ENCODE results near the gene MYCBP.

MYCBP gene

DNA sequence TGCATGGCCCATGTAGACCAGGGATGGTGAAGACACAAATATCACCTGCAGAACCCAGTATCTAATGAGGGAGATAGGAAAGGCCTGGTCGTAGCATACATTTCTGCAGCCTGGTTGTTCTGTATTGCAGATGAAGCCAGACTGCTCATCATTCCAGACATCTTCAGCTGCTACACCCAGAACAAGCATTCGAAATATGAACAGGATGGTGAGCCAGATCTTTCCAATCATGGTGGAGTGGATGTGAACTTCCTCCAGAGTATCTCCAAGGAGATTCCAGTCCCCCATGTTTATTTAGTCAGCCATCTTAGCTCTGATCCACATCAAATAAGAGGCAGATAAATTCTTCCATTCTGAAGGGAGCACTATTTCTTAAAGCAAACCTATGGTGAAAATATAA, 2.7 kb upstream of the MYCBP start:
- Histone ChIP-seq H3K9me3 (ENCODE audit: control insufficient read depth, insufficient read depth, low read depth, low read length) (no peaks in the 10 kb centered on the region), H3K36me3 (ENCODE audit: control insufficient read depth in 2 of 2, insufficient read depth in 1 of 2, low read length in 2 of 2) (peaks cover 0 to 3% of the 10 kb centered on the region in 2 experiments; a peak in 2 of 3 replicates), H3K4me1 (ENCODE audit: control insufficient read depth, insufficient read depth, low read length) (peaks cover 4% of the 10 kb centered on the region; the same call in 1 of the 2 replicates), H3K27ac (ENCODE audit: extremely low read depth, low read depth, low read length) (no peak overlapping the region), H3K4me3 (ENCODE audit: low read depth, low read length) (no peak overlapping the region)
- no peak for TF ChIP-seq ZNF157 (tag by site-specific recombination; IDR thresholded peaks at IDR 0.05)
- TF ChIP-seq, protein P1, sequence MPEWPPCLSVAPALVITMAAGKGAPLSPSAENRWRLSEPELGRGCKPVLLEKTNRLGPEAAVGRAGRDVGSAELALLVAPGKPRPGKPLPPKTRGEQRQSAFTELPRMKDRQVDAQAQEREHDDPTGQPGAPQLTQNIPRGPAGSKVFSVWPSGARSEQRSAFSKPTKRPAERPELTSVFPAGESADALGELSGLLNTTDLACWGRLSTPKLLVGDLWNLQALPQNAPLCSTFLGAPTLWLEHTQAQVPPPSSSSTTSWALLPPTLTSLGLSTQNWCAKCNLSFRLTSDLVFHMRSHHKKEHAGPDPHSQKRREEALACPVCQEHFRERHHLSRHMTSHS (tag by site-specific recombination; IDR thresholded peaks at IDR 0.05): no peak
- TF ChIP-seq, protein P2, sequence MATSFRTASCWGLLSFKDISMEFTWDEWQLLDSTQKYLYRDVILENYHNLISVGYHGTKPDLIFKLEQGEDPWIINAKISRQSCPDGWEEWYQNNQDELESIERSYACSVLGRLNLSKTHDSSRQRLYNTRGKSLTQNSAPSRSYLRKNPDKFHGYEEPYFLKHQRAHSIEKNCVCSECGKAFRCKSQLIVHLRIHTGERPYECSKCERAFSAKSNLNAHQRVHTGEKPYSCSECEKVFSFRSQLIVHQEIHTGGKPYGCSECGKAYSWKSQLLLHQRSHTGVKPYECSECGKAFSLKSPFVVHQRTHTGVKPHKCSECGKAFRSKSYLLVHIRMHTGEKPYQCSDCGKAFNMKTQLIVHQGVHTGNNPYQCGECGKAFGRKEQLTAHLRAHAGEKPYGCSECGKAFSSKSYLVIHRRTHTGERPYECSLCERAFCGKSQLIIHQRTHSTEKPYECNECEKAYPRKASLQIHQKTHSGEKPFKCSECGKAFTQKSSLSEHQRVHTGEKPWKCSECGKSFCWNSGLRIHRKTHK (tag by site-specific recombination; IDR thresholded peaks at IDR 0.05): no peak
- no peak for TF ChIP-seq ZNF629 (tag by site-specific recombination; IDR thresholded peaks at IDR 0.05)
- TF ChIP-seq ZNF514 (tag by site-specific recombination; IDR thresholded peaks at IDR 0.05): no peak
- TF ChIP-seq ZNF416 (tag by site-specific recombination; IDR thresholded peaks at IDR 0.05): no peak
- no peak for TF ChIP-seq ZNF423 (tag by site-specific recombination; IDR thresholded peaks at IDR 0.05)
- TF ChIP-seq ZNF138 (tag by site-specific recombination; IDR thresholded peaks at IDR 0.05; ENCODE audit: borderline replicate concordance): no peak
- POLR2A ChIA-PET: interaction anchor here (0.7 kb wide), 1 partner anchor 14 kb away, joined by 3 read pairs; no protein-coding TSS in a partner anchor
- CTCF ChIA-PET: interaction anchor here (0.6 kb wide), 1 partner anchor 219 kb away, joined by 5 read pairs; no protein-coding TSS in a partner anchor

DNA sequence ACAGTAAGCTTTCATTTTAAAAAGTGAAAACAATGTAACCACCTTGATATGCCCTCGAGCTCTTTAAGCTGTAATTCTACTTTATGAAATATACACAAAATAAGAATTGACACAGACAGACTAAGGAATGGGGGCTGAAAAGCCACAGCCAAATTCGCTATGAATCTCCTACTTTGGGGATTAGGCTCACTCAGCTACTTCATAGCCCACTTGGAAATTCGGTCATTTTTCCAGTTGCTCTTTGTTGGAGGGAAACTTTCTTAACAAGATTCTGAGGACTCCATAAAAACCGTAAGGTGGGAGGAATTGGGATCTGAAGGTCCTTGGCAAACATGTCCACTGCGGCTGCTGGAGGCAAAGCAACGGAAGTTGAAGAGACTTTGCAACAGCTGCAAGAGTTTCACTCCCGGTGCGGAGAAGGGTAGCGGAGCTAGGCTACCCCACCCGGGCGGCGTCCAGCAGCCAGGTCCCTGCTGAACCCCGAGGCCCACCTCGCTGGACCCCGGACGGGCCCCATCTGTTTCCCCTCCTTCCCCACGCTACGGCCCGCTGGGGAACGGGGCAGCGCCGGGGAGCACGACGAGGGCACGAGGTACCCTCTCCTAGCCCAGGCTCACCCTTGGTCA, 634 bp downstream of the MYCBP start:
- Histone ChIP-seq H3K36me3 (ENCODE audit: control insufficient read depth in 2 of 2, insufficient read depth in 1 of 2, low read length in 2 of 2) (peaks cover 0 to 8% of the 10 kb centered on the region in 2 experiments; a peak in 2 of 3 replicates), H3K9me3 (ENCODE audit: control insufficient read depth, insufficient read depth, low read depth, low read length) (no peaks in the 10 kb centered on the region), H3K4me1 (ENCODE audit: control insufficient read depth, insufficient read depth, low read length) (peaks cover 4% of the 10 kb centered on the region; the same call in 1 of the 2 replicates), H3K27ac (ENCODE audit: extremely low read depth, low read depth, low read length) (no peak overlapping the region; the same call in 1 of the 2 replicates), H3K4me3 (ENCODE audit: low read depth, low read length) (peak overlapping the region; percentile 95)
- POLR2A ChIA-PET: interaction anchor here (0.5 to 1.4 kb wide), 4 partner anchors 9 to 284 kb away, joined by 3 to 6 read pairs (median 4); partner anchors contain the start of gene GJA9
- TF ChIP-seq ZSCAN30 (tag by site-specific recombination; IDR thresholded peaks at IDR 0.05): 0 out of 2 replicates have a peak, but pooled peaks have one; percentile 37
- TF ChIP-seq ZFP37 (tag by site-specific recombination; IDR thresholded peaks at IDR 0.05): 0 out of 2 replicates have a peak, but pooled peaks have one; percentile 57
- TF ChIP-seq ZNF394 (tag by site-specific recombination; IDR thresholded peaks at IDR 0.05; ENCODE audit: borderline replicate concordance): peak; percentile 67; the same call in 1 of the 2 replicates
- TF ChIP-seq ZIC2 (tag by site-specific recombination; IDR thresholded peaks at IDR 0.05): no peak
- TF ChIP-seq, protein P3, sequence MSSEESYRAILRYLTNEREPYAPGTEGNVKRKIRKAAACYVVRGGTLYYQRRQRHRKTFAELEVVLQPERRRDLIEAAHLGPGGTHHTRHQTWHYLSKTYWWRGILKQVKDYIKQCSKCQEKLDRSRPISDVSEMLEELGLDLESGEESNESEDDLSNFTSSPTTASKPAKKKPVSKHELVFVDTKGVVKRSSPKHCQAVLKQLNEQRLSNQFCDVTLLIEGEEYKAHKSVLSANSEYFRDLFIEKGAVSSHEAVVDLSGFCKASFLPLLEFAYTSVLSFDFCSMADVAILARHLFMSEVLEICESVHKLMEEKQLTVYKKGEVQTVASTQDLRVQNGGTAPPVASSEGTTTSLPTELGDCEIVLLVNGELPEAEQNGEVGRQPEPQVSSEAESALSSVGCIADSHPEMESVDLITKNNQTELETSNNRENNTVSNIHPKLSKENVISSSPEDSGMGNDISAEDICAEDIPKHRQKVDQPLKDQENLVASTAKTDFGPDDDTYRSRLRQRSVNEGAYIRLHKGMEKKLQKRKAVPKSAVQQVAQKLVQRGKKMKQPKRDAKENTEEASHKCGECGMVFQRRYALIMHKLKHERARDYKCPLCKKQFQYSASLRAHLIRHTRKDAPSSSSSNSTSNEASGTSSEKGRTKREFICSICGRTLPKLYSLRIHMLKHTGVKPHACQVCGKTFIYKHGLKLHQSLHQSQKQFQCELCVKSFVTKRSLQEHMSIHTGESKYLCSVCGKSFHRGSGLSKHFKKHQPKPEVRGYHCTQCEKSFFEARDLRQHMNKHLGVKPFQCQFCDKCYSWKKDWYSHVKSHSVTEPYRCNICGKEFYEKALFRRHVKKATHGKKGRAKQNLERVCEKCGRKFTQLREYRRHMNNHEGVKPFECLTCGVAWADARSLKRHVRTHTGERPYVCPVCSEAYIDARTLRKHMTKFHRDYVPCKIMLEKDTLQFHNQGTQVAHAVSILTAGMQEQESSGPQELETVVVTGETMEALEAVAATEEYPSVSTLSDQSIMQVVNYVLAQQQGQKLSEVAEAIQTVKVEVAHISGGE (tag by site-specific recombination; conservative IDR thresholded peaks at IDR 0.05; ENCODE audit: low read depth): peak; percentile 21; the same call in 1 of the 2 replicates
- TF ChIP-seq PRDM1 (tag by site-specific recombination; IDR thresholded peaks at IDR 0.05): 0 out of 2 replicates have a peak, but pooled peaks have one; percentile 38
- TF ChIP-seq ZNF571 (tag by site-specific recombination; IDR thresholded peaks at IDR 0.05): no peak
- TF ChIP-seq BCL11A (tag by site-specific recombination; IDR thresholded peaks at IDR 0.05; ENCODE audit: low read depth): 0 out of 2 replicates have a peak, but pooled peaks have one; percentile 41
- CTCF ChIA-PET: interaction anchor here (0.5 to 0.6 kb wide), 2 partner anchors 195 to 666 kb away, joined by 3 read pairs; no protein-coding TSS in a partner anchor
